Activated T-cell treated with anti-CD3 and anti-CD28 coated beads, Interleukin-2, amount 50 U/mL, for 72 hours (primary cell): Measurements from ENCODE around the gene SNAP23. TPM values are rescaled to one million over a fixed set of nuclear protein-coding genes. Genes with fewer than 3 reads are reported as not detected.

Experiments used
- total RNA-seq, 2 donors: library from RNA; stranded (reverse); gene quantifications; one replicate each; pipeline ENCODE4 v1.2.3, GENCODE V29; 2022

Gene SNAP23
- total RNA-seq, 2 donors from 2014 or later, result 72.0 to 79.7 TPM

Other genes starting within 250 kb of the SNAP23 start
- gene GANC, start 222.4 kb upstream of the SNAP23 start, total RNA-seq, result 10 to 100 TPM; 27.3 to 34.1 TPM
- 10 to 100 TPM; 40.6 to 42.5 TPM for gene TMEM87A, start 222.2 kb upstream of the SNAP23 start, total RNA-seq
- 1 to 10 TPM; 9.0 to 9.2 TPM for gene CAPN3, start 136.1 kb upstream of the SNAP23 start, total RNA-seq
- 10 to 100 TPM; 51.1 to 66.2 TPM for gene ZNF106, start 4.5 kb upstream of the SNAP23 start, total RNA-seq
- 10 to 100 TPM; 26.2 to 29.3 TPM for gene LRRC57, start 53.2 kb downstream of the SNAP23 start, total RNA-seq
- 10 to 100 TPM; 32.1 to 43.6 TPM for gene HAUS2, start 53.2 kb downstream of the SNAP23 start, total RNA-seq
- 1 to 10 TPM; 5.1 to 6.3 TPM for gene STARD9, start 80.0 kb downstream of the SNAP23 start, total RNA-seq
- gene CDAN1, start 241.5 kb downstream of the SNAP23 start, total RNA-seq, result 10 to 100 TPM; 18.2 to 26.0 TPM